Stomach (tissue), 19 donors: ENCODE data around the gene CCDC69. TPM values are rescaled to one million over a fixed set of nuclear protein-coding genes. Genes with fewer than 3 reads are reported as not detected.

ENCODE experiments used
- DNase-seq, 2 donors: peaks; one replicate each; pipeline versions ENCODE4 v3.0.0 to v3.0.0-alpha.2; 2013 to 2019
- H3K27ac ChIP-seq, 5 donors: fragments of 200-600 bp in 4 of 5; sonication (generic) in 4 of 5; one replicate each; pipeline ENCODE4 v1.5.1; 2013 to 2019; ENCODE audit warnings: mild to moderate bottlenecking in 1 of 5, moderate library complexity in 1 of 5
- H3K27me3 ChIP-seq, 3 donors: fragments of 200-600 bp; sonication (generic); one replicate each; pipeline ENCODE4 v1.5.1; 2017 to 2019; ENCODE audit warnings: mixed run types in 1 of 3
- H3K36me3 ChIP-seq, 4 donors: fragments of 200-600 bp; sonication (generic); 1 replicate in 3 of 4; 2 replicates in 1 of 4; pipeline ENCODE4 v1.5.1; 2016 to 2019
- H3K4me1 ChIP-seq, 4 donors: fragments of 200-600 bp; sonication (generic); one replicate each; pipeline ENCODE4 v1.5.1; 2016 to 2019
- H3K4me3 ChIP-seq, 4 donors: fragments of 200-600 bp; sonication (generic) in 3 of 4; one replicate each; pipeline ENCODE4 v1.5.1; 2016 to 2019; ENCODE audit warnings: mild to moderate bottlenecking in 1 of 4
- H3K9me3 ChIP-seq, 4 donors: fragments of 200-600 bp; sonication (generic); one replicate each; pipeline ENCODE4 v1.5.1; 2016 to 2019
- CTCF ChIP-seq, 7 experiments: fragments of 450-650 bp in 4 of 7; fragments of 200-600 bp in 3 of 7; sonication (generic) in 3 of 7; IDR thresholded peaks; one replicate each; pipeline ENCODE4 v1.5.1; 2016 to 2019; ENCODE audit warnings: antibody characterized with exemption in 7 of 7, control low read depth in 2 of 7, mild to moderate bottlenecking in 1 of 7
- EP300 ChIP-seq: sonication (generic); formaldehyde crosslinking; IDR thresholded peaks from one replicate; pipeline ENCODE4 v1.6.1; 2017; ENCODE audit warnings: antibody characterized with exemption
- POLR2A ChIP-seq, 4 donors: fragments of 450-650 bp; IDR thresholded peaks; one replicate each; pipeline ENCODE4 v1.6.1; 2016; ENCODE audit warnings: antibody characterized with exemption in 4 of 4, control low read depth in 2 of 4, mild to moderate bottlenecking in 1 of 4, moderate library complexity in 1 of 4
- POLR2AphosphoS5 ChIP-seq, 3 donors: sonication (generic); formaldehyde crosslinking; IDR thresholded peaks; one replicate each; pipeline ENCODE4 v1.6.1; 2016; ENCODE audit warnings: antibody characterized with exemption in 3 of 3
- WGBS, 5 donors: extraction: QIAGEN DNeasy Blood & Tissue Kit in 3 of 5; methylation state at CpG; one replicate each; pipeline versions ENCODE4 v1.1.5 to v1.1.7; 2013 to 2018; 5-methylcytosine and 5-hydroxymethylcytosine counted together
- intact Hi-C: fragments of 100-400 bp; cut with DNase I; formaldehyde crosslinking; loops from one replicate; pipeline ENCODE4 v1.15.1; 2023; ENCODE audit warnings: low total_unique reads
- long read RNA-seq, 10 donors: transcript quantifications; one replicate each; lab custom pipeline, GENCODE V29; 2026
- polyA plus RNA-seq, 3 donors: library from polyadenylated mRNA; stranded (reverse); fragments of 200-250 nt; gene quantifications; one replicate each; pipeline ENCODE4 v1.2.3, GENCODE V29; 2013
- total RNA-seq, 5 donors: library from RNA; depleted of rRNA; stranded (reverse); fragments of >200 nt; gene quantifications; one replicate each; pipeline versions ENCODE4 v1.1.0 to v1.2.3, GENCODE V29; 2014 to 2016
- donor health status: healthy with polysubstance abuse.
- donor health status: Bipolar disorder and iron deficiency.
- donor health status: healthy.

The CCDC69 gene
- total RNA-seq: 100 to 1,000 TPM in 1 of 5 donors, 10 to 100 TPM in 3, 1 to 10 TPM in 1; 5.5 to 173 (median 36.2) TPM
- 10 to 100 TPM; 24.9 to 33.4 (median 28.6) TPM for polyA plus RNA-seq
- long read RNA-seq, donor 1, partial matches to known transcripts: 0 of 3 reads
- long read RNA-seq, donor 1, other reads (novel, unspliced or antisense): 0 of 3 reads
- long read RNA-seq, donor 2, transcript CCDC69-201 (9 exons, 3,451 nt): major isoform, 6 of 6 reads
- long read RNA-seq, donor 2, partial matches to known transcripts: 0 of 6 reads
- long read RNA-seq, donor 2, other reads (novel, unspliced or antisense): 0 of 6 reads
- long read RNA-seq, donor 3, partial matches to known transcripts: 0 of 2 reads
- long read RNA-seq, donor 3, other reads (novel, unspliced or antisense): 0 of 2 reads
- long read RNA-seq, donor 4: 0 reads
- long read RNA-seq, donor 5, partial matches to known transcripts: 0 of 1 reads
- long read RNA-seq, donor 5, other reads (novel, unspliced or antisense): 0 of 1 reads
- long read RNA-seq, donor 6, transcript CCDC69-201 (9 exons, 3,451 nt): major isoform, 6 of 6 reads
- long read RNA-seq, donor 6, partial matches to known transcripts: 0 of 6 reads
- long read RNA-seq, donor 6, other reads (novel, unspliced or antisense): 0 of 6 reads
- long read RNA-seq, donor 7, transcript CCDC69-201 (9 exons, 3,451 nt): major isoform, 5 of 6 reads
- long read RNA-seq, donor 7, partial matches to known transcripts: 0 of 6 reads
- long read RNA-seq, donor 7, other reads (novel, unspliced or antisense): 0 of 6 reads
- long read RNA-seq, donor 8: 0 reads
- long read RNA-seq, donor 9: 0 reads
- long read RNA-seq, donor 10, partial matches to known transcripts: 0 of 1 reads
- long read RNA-seq, donor 10, other reads (novel, unspliced or antisense): 0 of 1 reads

- H3K27me3 ChIP-seq: no peaks in the 10 kb centered on the region
- no peaks in the 10 kb centered on the region for H3K9me3 ChIP-seq
- peak within 1 kb of the TSS; percentile 80 to 94 (median 87) for H3K27ac ChIP-seq
- peak; percentile 78 to 92 for DNase-seq
- WGBS, 5 donors: 1% methylated on average over 40 to 58 of the region's 58 CpGs
- no peaks in the 10 kb centered on the region for H3K36me3 ChIP-seq
- peak in 1 of 7 experiments; percentile 18 for TF ChIP-seq CTCF (IDR thresholded peaks at IDR 0.05)
- no peak for TF ChIP-seq POLR2A (IDR thresholded peaks at IDR 0.05)
- peak; percentile 31 to 73 (median 67) for TF ChIP-seq POLR2AphosphoS5 (IDR thresholded peaks at IDR 0.05)
- TF ChIP-seq EP300: no peak
- peak within 1 kb of the TSS; percentile 73 to 95 (median 82) for H3K4me3 ChIP-seq
- intact Hi-C loops: no loop called here
- peaks cover 20 to 55% (median 42%) of the 10 kb centered on the region in 4 donors for H3K4me1 ChIP-seq
These were observed at the start of gene CCDC69 for GRCh38 chr5:151223447-151224264. CCDC69 (minus strand) TSS chr5:151224092; CDS start chr5:151223970, 122 bp downstream.

GRCh38 chr5:151271336-151271735 lies 47.4 kb upstream of the CCDC69 start:
- DNase-seq: no peak
- intact Hi-C loops: no loop called here
- Histone ChIP-seq H3K4me3 (no peak overlapping the region), H3K36me3 (peaks cover 21 to 45% (median 40%) of the 10 kb centered on the region in 4 donors), H3K27ac (no peak overlapping the region), H3K9me3 (no peaks in the 10 kb centered on the region), H3K27me3 (no peaks in the 10 kb centered on the region), H3K4me1 (no peaks in the 10 kb centered on the region)
- TF ChIP-seq CTCF (IDR thresholded peaks at IDR 0.05): no peak
- TF ChIP-seq POLR2A (IDR thresholded peaks at IDR 0.05): no peak
- no peak for TF ChIP-seq EP300
- no peak for TF ChIP-seq POLR2AphosphoS5 (IDR thresholded peaks at IDR 0.05)

- Histone ChIP-seq H3K4me3 (no peak overlapping the region), H3K27me3 (no peaks in the 10 kb centered on the region), H3K27ac (no peak overlapping the region), H3K9me3 (no peaks in the 10 kb centered on the region), H3K4me1 (no peaks in the 10 kb centered on the region), H3K36me3 (peaks cover 21 to 51% (median 47%) of the 10 kb centered on the region in 4 donors)
- no peak for DNase-seq
- TF ChIP-seq POLR2AphosphoS5 (IDR thresholded peaks at IDR 0.05): no peak
- TF ChIP-seq POLR2A (IDR thresholded peaks at IDR 0.05): no peak
- no peak for TF ChIP-seq EP300
- no peak for TF ChIP-seq CTCF (IDR thresholded peaks at IDR 0.05)
- intact Hi-C loops: no loop called here
- 60 to 78% (median 69%) methylated on average over 1 of the region's 1 CpG for WGBS, 5 donors
These were observed 46.7 kb upstream of the CCDC69 start for GRCh38 chr5:151270599-151270998.
